GM19328 (cell line): ENCODE data around the gene TSPAN5.
A peak's percentile ranks its signal among the peaks of the same experiment; 100 is the strongest.

Experiments used
- ATAC-seq: cut with Tn5 transposase; IDR thresholded peaks from one replicate; pipeline ENCODE4 v1.9.1; 2021; ENCODE audit warnings: mild to moderate bottlenecking, moderate library complexity; ENCODE audit not compliant: unreplicated experiment

The TSPAN5 gene

GRCh38 chr4:98673978-98674377 lies 15.6 kb upstream of the TSPAN5 start:
- no peak for ATAC-seq

- no peak for ATAC-seq
Observed at GRCh38 chr4:98673288-98673644, 14.9 kb upstream of the TSPAN5 start.

GRCh38 chr4:98672583-98673287 lies 14.3 kb upstream of the TSPAN5 start:
- no peak for ATAC-seq

- no peak for ATAC-seq
Observed at GRCh38 chr4:98671131-98671530, 12.7 kb upstream of the TSPAN5 start.

- ATAC-seq: no peak
Observed at GRCh38 chr4:98670186-98670585, 11.8 kb upstream of the TSPAN5 start.

- no peak for ATAC-seq
Observed at GRCh38 chr4:98669577-98669976, 11.2 kb upstream of the TSPAN5 start.

GRCh38 chr4:98664959-98665358 lies 6.5 kb upstream of the TSPAN5 start:
- ATAC-seq: no peak

GRCh38 chr4:98663226-98664006 lies 5.0 kb upstream of the TSPAN5 start:
- peak; percentile 61 for ATAC-seq

GRCh38 chr4:98662626-98663225 lies 4.3 kb upstream of the TSPAN5 start:
- ATAC-seq: no peak

- no peak for ATAC-seq
Observed at GRCh38 chr4:98662055-98662453, 3.6 kb upstream of the TSPAN5 start.

- no peak for ATAC-seq
Observed at GRCh38 chr4:98661371-98662054, 3.1 kb upstream of the TSPAN5 start.

- no peak for ATAC-seq
Observed at GRCh38 chr4:98659741-98660462, 1.5 kb upstream of the TSPAN5 start.

- ATAC-seq: no peak
Observed at GRCh38 chr4:98659106-98659592, 738 bp upstream of the TSPAN5 start.

GRCh38 chr4:98657531-98658286 lies 702 bp downstream of the TSPAN5 start:
- ATAC-seq: peak; percentile 6

- ATAC-seq: no peak
Observed at GRCh38 chr4:98656886-98657285, 1.5 kb downstream of the TSPAN5 start.

GRCh38 chr4:98656443-98656842 lies 2.0 kb downstream of the TSPAN5 start:
- no peak for ATAC-seq

- no peak for ATAC-seq
Observed at GRCh38 chr4:98653890-98654867, 4.2 kb downstream of the TSPAN5 start.

GRCh38 chr4:98652996-98653395 lies 5.4 kb downstream of the TSPAN5 start:
- ATAC-seq: no peak

GRCh38 chr4:98648602-98649001 lies 9.8 kb downstream of the TSPAN5 start:
- no peak for ATAC-seq
